Keratinocyte (primary cell): ENCODE results near the gene ZC3H12C.

ENCODE experiments used
- CTCF ChIP-seq, 3 experiments: IDR thresholded peaks in 1 of 3; conservative IDR thresholded peaks in 1 of 3; optimal IDR thresholded peaks in 1 of 3; 2 replicates in 2 of 3; 3 replicates in 1 of 3; pipeline versions ENCODE3 to v1.5.1; 2011; ENCODE audit warnings: low read length in 3 of 3, mild to moderate bottlenecking in 3 of 3, moderate library complexity in 2 of 3, control low read depth in 1 of 3, inconsistent platforms in 1 of 3; ENCODE audit not compliant: insufficient read depth in 2 of 3; ENCODE audit errors: extremely low read depth in 1 of 3
- EZH2 ChIP-seq: IDR thresholded peaks from one replicate; pipeline ENCODE4 v1.6.1; 2012; ENCODE audit warnings: inconsistent platforms, mild to moderate bottlenecking, low read length, moderate library complexity

- no peak for TF ChIP-seq EZH2
- no peak for TF ChIP-seq CTCF (optimal IDR thresholded peaks at IDR 0.05 in 1 of 3, IDR thresholded peaks at IDR 0.05 in 1 of 3, conservative IDR thresholded peaks at IDR 0.05 in 1 of 3; ENCODE audit: extremely low read depth in 1 of 3, insufficient read depth in 2 of 3, low read length in 3 of 3)
These were observed 63.3 kb downstream of the ZC3H12C start for GRCh38 chr11:110156503-110156902.
